Measurements from ENCODE around the gene ELFN2. TPM values are rescaled to one million over a fixed set of nuclear protein-coding genes. Genes with fewer than 3 reads are reported as not detected.
A peak's percentile ranks its signal among the peaks of the same experiment; 100 is the strongest.

Gene ELFN2
- total RNA-seq, 6 experiments from 2014 or later = 0.07 to 0.93 (median 0.49) TPM

- Histone ChIP-seq H3K4me3 (no peak overlapping the region), H3K9me3 (no peaks in the 10 kb centered on the region), H3K27ac (no peak overlapping the region), H3K27me3 (peaks cover 0 to 4% of the 10 kb centered on the region in 2 donors), H3K4me1 (peaks cover 0 to 12% (median 0%) of the 10 kb centered on the region in 4 donors), H3K36me3 (no peaks in the 10 kb centered on the region)
- no peak for ATAC-seq
- WGBS (ENCODE audit: insufficient coverage, low coverage, low lambda C conversion rate, missing lambda C conversion rate) = 40% methylated on average over 1 of the region's 8 CpGs
- intact Hi-C loops (cut with DNase I) = no loop called here
- DNase-seq = no peak
- no peak for TF ChIP-seq POLR2A (IDR thresholded peaks at IDR 0.05)
- TF ChIP-seq, protein P1, sequence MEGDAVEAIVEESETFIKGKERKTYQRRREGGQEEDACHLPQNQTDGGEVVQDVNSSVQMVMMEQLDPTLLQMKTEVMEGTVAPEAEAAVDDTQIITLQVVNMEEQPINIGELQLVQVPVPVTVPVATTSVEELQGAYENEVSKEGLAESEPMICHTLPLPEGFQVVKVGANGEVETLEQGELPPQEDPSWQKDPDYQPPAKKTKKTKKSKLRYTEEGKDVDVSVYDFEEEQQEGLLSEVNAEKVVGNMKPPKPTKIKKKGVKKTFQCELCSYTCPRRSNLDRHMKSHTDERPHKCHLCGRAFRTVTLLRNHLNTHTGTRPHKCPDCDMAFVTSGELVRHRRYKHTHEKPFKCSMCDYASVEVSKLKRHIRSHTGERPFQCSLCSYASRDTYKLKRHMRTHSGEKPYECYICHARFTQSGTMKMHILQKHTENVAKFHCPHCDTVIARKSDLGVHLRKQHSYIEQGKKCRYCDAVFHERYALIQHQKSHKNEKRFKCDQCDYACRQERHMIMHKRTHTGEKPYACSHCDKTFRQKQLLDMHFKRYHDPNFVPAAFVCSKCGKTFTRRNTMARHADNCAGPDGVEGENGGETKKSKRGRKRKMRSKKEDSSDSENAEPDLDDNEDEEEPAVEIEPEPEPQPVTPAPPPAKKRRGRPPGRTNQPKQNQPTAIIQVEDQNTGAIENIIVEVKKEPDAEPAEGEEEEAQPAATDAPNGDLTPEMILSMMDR (IDR thresholded peaks at IDR 0.05) = no peak
Measured at GRCh38 chr22:37423283-37423682, 4.0 kb downstream of the ELFN2 start.

DNA sequence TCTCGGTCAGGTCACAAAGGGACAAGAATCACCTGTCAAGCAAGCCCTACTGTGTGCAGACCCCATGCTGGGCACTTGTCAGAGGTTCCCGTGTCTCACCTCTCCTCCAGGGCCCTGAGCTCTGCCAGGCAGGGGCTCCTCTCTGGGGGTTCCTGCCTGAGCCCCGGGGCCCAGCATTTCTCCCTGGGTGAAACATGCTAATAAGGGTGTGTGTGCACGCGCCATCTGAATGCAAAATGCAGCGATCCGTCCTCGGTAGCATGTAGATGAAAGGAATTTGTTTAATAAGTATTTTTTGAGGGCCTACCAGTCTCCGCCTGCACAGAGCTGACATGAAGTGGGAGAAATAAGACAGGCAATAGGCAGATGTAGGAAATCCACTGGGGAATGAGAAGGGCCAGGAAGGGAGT lies 5.8 kb downstream of the ELFN2 start:
- H3K4me1 ChIP-seq = peaks cover 0 to 9% (median 0%) of the 10 kb centered on the region in 4 donors
- H3K27ac ChIP-seq = no peak overlapping the region
- H3K36me3 ChIP-seq = no peaks in the 10 kb centered on the region
- WGBS (ENCODE audit: insufficient coverage, low coverage, low lambda C conversion rate, missing lambda C conversion rate) = 14% methylated on average over 1 of the region's 9 CpGs
- no peak for TF ChIP-seq POLR2A (IDR thresholded peaks at IDR 0.05)
- TF ChIP-seq, protein P1 (IDR thresholded peaks at IDR 0.05) = no peak
- DNase-seq = no peak
- intact Hi-C loops (cut with DNase I) = no loop called here
- H3K9me3 ChIP-seq = no peaks in the 10 kb centered on the region
- peaks cover 0 to 4% of the 10 kb centered on the region in 2 donors for H3K27me3 ChIP-seq
- ATAC-seq = no peak
- H3K4me3 ChIP-seq = no peak overlapping the region

DNA sequence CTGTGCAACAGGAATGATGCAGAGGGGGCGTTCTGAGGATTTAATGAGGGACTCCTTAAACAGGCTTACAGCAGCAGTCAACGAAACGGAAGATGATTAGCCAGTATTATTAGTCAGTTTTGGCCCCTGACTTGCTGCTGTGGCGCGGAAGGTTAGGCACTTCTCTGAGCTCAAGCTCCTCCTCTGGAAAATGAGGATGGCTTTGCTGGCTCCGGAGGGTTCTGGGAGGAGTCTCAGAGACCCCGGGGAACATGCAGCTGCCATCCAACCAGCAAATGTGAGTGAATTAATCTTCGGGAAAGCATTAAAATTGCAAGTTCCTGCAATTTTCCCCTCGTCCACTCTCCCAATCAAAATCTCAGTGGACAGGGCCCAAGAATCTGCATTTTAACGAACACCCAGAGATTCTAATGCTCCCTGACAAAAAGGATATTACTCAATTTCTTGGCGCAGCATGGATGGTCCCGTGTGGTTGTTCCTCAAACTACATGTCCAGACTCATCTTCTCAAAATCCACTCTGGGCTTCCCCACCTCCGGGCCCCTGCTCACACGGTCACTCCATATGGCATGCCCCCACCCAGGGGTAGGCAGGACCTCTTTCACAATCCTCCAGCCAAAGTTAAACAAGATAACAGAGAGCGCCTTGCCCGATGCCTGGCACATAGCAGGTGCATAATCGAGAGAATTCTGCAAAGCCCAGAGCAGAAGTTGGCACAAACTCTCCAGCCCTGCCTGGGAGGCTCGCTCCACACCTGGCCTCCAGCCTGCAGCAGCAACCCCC lies 6.4 kb downstream of the ELFN2 start:
- H3K27me3 ChIP-seq = peaks cover 0 to 4% of the 10 kb centered on the region in 2 donors

DNA sequence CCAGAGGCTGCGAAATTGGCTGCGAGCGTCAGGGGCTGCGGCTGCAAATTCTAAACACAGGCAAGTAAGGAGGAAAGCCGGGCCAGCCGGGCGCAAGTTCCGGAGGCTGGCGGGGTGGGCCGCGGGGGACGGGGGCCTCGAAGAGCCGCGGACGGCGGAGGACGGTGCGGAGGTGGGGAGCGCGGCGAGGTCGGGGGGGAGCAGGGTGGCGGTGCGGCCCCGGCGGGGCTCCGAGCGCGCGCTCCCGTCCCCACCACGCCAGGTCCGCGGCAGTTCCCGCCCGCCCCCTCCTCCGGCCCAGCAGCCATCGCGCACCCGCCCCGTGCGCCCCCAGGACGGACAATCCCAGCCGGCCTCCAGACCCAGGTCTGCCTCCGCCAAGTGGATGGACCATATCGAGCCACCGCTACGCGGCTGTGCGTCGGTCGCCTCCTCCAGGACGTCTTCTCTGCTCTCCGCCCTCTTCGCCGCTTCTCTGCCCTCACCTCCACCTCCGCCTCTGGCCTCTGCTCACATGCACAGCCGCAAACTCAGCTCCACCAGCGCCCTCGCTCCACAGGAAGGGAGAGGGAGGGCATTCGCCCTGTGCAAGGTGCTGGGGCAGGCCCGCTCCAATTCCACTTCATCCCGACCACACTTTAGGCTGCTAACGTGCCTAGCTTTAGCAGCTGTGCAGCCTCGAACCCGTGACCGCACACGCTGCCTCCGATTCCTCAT lies 7.2 kb downstream of the ELFN2 start:
- 12% methylated on average over 22 of the region's 70 CpGs for WGBS (ENCODE audit: insufficient coverage, low coverage, low lambda C conversion rate, missing lambda C conversion rate)
- peaks cover 0 to 4% of the 10 kb centered on the region in 2 donors for H3K27me3 ChIP-seq
- H3K4me3 ChIP-seq = no peak overlapping the region
- no peak for TF ChIP-seq POLR2A (IDR thresholded peaks at IDR 0.05)
- TF ChIP-seq, protein P1 (IDR thresholded peaks at IDR 0.05) = no peak
- no peak overlapping the region for H3K27ac ChIP-seq
- ATAC-seq (peak in 3 of 4 donors; percentile 30 to 52 (median 52)), DNase-seq (no peak)
- peaks cover 0 to 9% (median 0%) of the 10 kb centered on the region in 4 donors for H3K4me1 ChIP-seq
- intact Hi-C loops (cut with DNase I) = no loop called here
- no peaks in the 10 kb centered on the region for H3K9me3 ChIP-seq
- no peaks in the 10 kb centered on the region for H3K36me3 ChIP-seq

More for the DNA sequence above, 6.4 kb downstream of the ELFN2 start:
- WGBS (ENCODE audit: insufficient coverage, low coverage, low lambda C conversion rate, missing lambda C conversion rate) = 25% methylated on average over 14 of the region's 18 CpGs
- Histone ChIP-seq H3K9me3 (no peaks in the 10 kb centered on the region), H3K27ac (no peak overlapping the region), H3K4me3 (no peak overlapping the region), H3K4me1 (peaks cover 0 to 9% (median 0%) of the 10 kb centered on the region in 4 donors), H3K36me3 (no peaks in the 10 kb centered on the region)
- ATAC-seq (peak in 2 of 4 donors; percentile 45), DNase-seq (no peak)
- TF ChIP-seq POLR2A (IDR thresholded peaks at IDR 0.05) = no peak
- TF ChIP-seq, protein P1 (IDR thresholded peaks at IDR 0.05) = no peak
- intact Hi-C loops (cut with DNase I) = no loop called here

Measured in right lobe of liver (tissue), 6 donors.